Measurements from ENCODE around the gene NUDCD3. TPM values are rescaled to one million over a fixed set of nuclear protein-coding genes. Genes with fewer than 3 reads are reported as not detected.

NUDCD3 gene
- total and polyA plus RNA-seq, 7 donors = 34.6 to 140 (median 97.7) TPM

DNA sequence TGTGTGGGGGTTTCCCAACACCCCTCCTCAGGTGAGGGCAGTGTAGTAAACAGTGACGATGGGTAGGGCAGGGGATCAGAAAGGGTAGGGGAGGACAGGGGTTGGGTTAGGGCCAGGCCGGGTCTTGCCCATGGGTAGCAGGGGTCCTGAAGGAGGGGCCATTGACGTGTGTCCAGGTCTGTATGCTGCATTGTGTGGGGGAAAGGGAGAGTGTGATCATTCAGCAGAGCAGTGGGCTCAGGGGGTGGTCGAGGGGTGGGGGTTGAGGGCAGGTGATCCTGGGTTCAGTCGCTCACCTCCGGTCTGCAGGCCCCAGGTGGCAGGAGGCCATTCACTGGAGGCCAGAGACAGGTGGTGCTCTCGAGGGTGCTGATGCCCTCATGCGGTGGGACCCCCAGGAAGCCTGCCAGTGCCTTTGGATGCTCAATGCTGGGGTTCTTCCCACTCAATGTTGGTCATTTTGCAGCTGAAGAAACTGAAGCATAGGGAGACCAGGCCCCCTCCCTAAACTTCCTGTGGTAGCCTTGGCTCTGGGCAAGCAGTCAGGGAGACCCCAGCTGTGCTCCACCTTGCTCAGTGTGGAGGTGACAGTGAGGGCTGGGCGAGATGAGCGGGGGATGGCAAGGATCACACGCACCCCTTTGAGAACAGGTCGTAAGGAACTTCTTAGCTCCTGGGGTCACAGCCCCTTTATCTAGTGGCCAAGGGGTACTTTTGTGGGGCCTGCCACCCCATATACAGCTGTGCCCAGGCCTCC lies 116.3 kb downstream of the NUDCD3 start:
- H3K27me3 ChIP-seq (ENCODE audit: insufficient read depth in 3 of 3, low read length in 2 of 3) = peaks cover 0 to 5% (median 0%) of the 10 kb centered on the region in 3 donors
- no peak overlapping the region for H3K4me3 ChIP-seq
- TF ChIP-seq, protein P1, sequence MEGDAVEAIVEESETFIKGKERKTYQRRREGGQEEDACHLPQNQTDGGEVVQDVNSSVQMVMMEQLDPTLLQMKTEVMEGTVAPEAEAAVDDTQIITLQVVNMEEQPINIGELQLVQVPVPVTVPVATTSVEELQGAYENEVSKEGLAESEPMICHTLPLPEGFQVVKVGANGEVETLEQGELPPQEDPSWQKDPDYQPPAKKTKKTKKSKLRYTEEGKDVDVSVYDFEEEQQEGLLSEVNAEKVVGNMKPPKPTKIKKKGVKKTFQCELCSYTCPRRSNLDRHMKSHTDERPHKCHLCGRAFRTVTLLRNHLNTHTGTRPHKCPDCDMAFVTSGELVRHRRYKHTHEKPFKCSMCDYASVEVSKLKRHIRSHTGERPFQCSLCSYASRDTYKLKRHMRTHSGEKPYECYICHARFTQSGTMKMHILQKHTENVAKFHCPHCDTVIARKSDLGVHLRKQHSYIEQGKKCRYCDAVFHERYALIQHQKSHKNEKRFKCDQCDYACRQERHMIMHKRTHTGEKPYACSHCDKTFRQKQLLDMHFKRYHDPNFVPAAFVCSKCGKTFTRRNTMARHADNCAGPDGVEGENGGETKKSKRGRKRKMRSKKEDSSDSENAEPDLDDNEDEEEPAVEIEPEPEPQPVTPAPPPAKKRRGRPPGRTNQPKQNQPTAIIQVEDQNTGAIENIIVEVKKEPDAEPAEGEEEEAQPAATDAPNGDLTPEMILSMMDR (IDR thresholded peaks at IDR 0.05) = no peak
- H3K9me3 ChIP-seq = no peaks in the 10 kb centered on the region
- H3K4me1 ChIP-seq = peaks cover 3% of the 10 kb centered on the region
- intact Hi-C loops (cut with DNase I) = loop anchor here (2.0 to 10.0 kb wide), 2 partner anchors 103 to 191 kb away; no protein-coding TSS in a partner anchor
- no peaks in the 10 kb centered on the region for H3K36me3 ChIP-seq (ENCODE audit: insufficient read depth in 1 of 2, low read depth in 1 of 2)
- ATAC-seq = no peak
- no peak for DNase-seq
- WGBS, 3 donors = 65 to 74% (median 73%) methylated on average over 12 of the region's 12 CpGs
- H3K27ac ChIP-seq = no peak overlapping the region

DNA sequence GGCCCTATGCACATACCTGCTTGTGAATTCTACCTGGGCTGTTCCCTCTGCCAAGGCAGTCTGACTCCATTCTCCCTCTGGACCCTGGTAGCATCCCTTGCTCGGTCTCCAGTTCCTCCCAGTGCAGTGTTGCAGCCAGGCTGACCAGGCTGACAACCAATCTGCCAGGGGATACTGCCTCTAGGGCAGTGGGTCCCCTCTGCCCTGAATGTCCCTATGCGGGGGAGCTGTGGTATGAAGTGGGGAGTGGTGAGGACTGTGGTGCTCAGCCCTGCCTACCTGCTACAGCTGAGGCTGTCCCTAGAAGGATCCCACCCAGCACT lies 117.1 kb downstream of the NUDCD3 start:
- Histone ChIP-seq H3K36me3 (ENCODE audit: insufficient read depth in 1 of 2, low read depth in 1 of 2) (no peaks in the 10 kb centered on the region), H3K4me1 (peaks cover 3% of the 10 kb centered on the region), H3K27me3 (ENCODE audit: insufficient read depth in 3 of 3, low read length in 2 of 3) (peaks cover 0 to 5% (median 0%) of the 10 kb centered on the region in 3 donors), H3K9me3 (no peaks in the 10 kb centered on the region), H3K27ac (no peak overlapping the region), H3K4me3 (no peak overlapping the region)
- TF ChIP-seq, protein P1 (IDR thresholded peaks at IDR 0.05) = no peak
- 71 to 79% (median 74%) methylated on average over 2 of the region's 2 CpGs for WGBS, 3 donors
- intact Hi-C loops (cut with DNase I) = loop anchor here (10.0 kb wide), 1 partner anchor 191 kb away; no protein-coding TSS in a partner anchor
- no peak for DNase-seq
- no peak for ATAC-seq

DNA sequence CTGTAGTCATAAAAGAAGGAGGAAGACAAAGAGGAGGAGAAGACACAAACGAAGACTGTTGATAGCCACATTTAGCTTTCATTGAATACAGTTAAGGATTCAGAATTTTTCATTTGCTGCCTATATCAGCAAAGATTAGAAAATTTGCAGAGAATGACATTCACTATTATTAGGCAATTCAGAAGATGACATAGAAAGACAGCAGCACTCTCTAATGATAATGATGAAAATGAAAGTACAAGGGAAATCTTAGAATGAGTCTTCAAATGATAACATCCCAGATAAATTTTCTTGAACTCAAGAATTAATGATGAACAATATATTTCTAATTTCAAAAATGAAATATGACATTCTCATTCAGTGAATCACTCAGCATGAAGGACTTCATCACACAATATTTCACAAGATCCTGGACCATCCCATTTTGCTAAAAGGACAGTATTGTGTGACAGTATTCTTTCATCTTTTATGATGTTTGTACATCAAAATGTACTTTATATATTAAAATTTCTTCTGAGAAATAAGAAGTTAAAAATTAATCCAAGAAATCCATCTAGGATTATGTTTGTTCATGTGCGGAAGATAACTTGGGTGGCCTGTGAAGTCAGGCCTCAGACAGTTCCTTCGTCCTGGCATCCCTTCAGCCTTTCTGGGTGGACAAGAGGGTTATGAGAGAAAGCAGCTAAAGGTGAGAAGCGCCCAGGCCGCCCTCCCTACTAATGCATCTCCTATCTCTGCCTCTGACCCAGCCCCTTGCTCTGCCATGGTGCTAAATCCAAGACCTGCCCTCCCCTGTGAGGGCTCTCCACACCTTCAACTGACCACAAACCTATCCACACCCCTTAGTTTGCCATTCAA lies 117.7 kb downstream of the NUDCD3 start:
- DNase-seq = no peak
- TF ChIP-seq, protein P1 (IDR thresholded peaks at IDR 0.05) = no peak
- WGBS, 3 donors = 75 to 86% (median 83%) methylated on average over 5 of the region's 5 CpGs
- Histone ChIP-seq H3K4me1 (peaks cover 3% of the 10 kb centered on the region), H3K27ac (no peak overlapping the region), H3K36me3 (ENCODE audit: insufficient read depth in 1 of 2, low read depth in 1 of 2) (no peaks in the 10 kb centered on the region), H3K9me3 (no peaks in the 10 kb centered on the region), H3K27me3 (ENCODE audit: insufficient read depth in 3 of 3, low read length in 2 of 3) (peaks cover 0 to 5% (median 0%) of the 10 kb centered on the region in 3 donors), H3K4me3 (no peak overlapping the region)
- ATAC-seq = no peak
- intact Hi-C loops (cut with DNase I) = loop anchor here (10.0 kb wide), 1 partner anchor 192 kb away; no protein-coding TSS in a partner anchor

DNA sequence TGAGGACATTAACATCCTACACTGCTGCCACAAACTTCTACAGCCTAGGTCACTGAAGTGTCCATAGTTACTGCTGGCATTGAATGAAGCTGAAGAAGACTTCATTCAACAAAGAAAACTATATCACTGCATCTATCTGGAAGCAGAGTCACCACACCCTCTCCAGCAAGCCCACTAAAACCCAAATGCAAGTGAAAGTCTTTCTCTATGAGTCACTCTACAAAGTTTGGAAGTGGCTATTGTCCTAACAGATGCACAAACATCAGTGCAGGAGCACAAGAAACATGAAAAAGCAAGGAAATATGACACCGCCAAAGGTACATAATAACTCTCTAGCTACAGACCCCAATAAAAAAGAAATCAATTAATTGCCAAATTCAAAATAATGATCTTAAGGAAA lies 121.6 kb downstream of the NUDCD3 start:
- Histone ChIP-seq H3K36me3 (ENCODE audit: insufficient read depth in 1 of 2, low read depth in 1 of 2) (no peaks in the 10 kb centered on the region), H3K4me1 (no peaks in the 10 kb centered on the region), H3K9me3 (no peaks in the 10 kb centered on the region), H3K4me3 (no peak overlapping the region), H3K27me3 (ENCODE audit: insufficient read depth in 3 of 3, low read length in 2 of 3) (peaks cover 0 to 5% (median 0%) of the 10 kb centered on the region in 3 donors), H3K27ac (no peak overlapping the region)
- intact Hi-C loops (cut with DNase I) = no loop called here
- 93 to 99% (median 97%) methylated on average over 1 of the region's 1 CpG for WGBS, 3 donors
- DNase-seq (no peak), ATAC-seq (no peak)
- TF ChIP-seq, protein P1 (IDR thresholded peaks at IDR 0.05) = no peak

All from psoas muscle (tissue), 8 donors.